Uterus (tissue), 2 donors: Measurements from ENCODE around the gene SLIT3.
"Not testable (repeated sequence)": the region's sequence is repeated elsewhere in the genome, so short reads cannot be mapped to it uniquely, and the experiment has no call there.

Experiments
- CTCF ChIP-seq, 4 experiments: fragments of 200-600 bp in 2 of 4; fragments of 450-650 bp in 2 of 4; sonication (generic) in 2 of 4; IDR thresholded peaks; one replicate each; pipeline ENCODE4 v1.5.1; 2016 to 2019; ENCODE audit warnings: antibody characterized with exemption in 4 of 4, mild to moderate bottlenecking in 2 of 4, moderate library complexity in 1 of 4
- POLR2A ChIP-seq, 2 donors: fragments of 450-650 bp; IDR thresholded peaks; one replicate each; pipeline ENCODE4 v1.6.1; 2016; ENCODE audit warnings: antibody characterized with exemption in 2 of 2, mild to moderate bottlenecking in 1 of 2, moderate library complexity in 1 of 2

- TF ChIP-seq POLR2A, CTCF (IDR thresholded peaks at IDR 0.05): not testable (repeated sequence)
Measured at GRCh38 chr5:168630958-168631357, 670.0 kb downstream of the SLIT3 start.
